Glutamatergic neuron (in vitro differentiated cells): ENCODE data around the gene JPH3. TPM values are rescaled to one million over a fixed set of nuclear protein-coding genes. Genes with fewer than 3 reads are reported as not detected.

Source experiments
- DNase-seq: peaks from one replicate; pipeline ENCODE4 v3.0.0; 2022
- H3K27ac Mint-ChIP-seq: one replicate; pipeline ENCODE4 v1.8.0; 2020; ENCODE audit warnings: mild to moderate bottlenecking, mixed read lengths, inconsistent platforms; ENCODE audit not compliant: unreplicated experiment
- H3K27me3 Mint-ChIP-seq: one replicate; pipeline ENCODE4 v1.8.0; 2020; ENCODE audit warnings: mild to moderate bottlenecking, moderate library complexity, mixed read lengths, inconsistent platforms; ENCODE audit not compliant: unreplicated experiment
- H3K36me3 Mint-ChIP-seq: one replicate; pipeline ENCODE4 v1.8.0; 2020; ENCODE audit warnings: mild to moderate bottlenecking, mixed read lengths, inconsistent platforms; ENCODE audit not compliant: unreplicated experiment
- H3K4me1 Mint-ChIP-seq: one replicate; pipeline ENCODE4 v1.8.0; 2020; ENCODE audit warnings: mild to moderate bottlenecking, low read depth, mixed read lengths, inconsistent platforms; ENCODE audit not compliant: unreplicated experiment
- H3K4me3 Mint-ChIP-seq: one replicate; pipeline ENCODE4 v1.8.0; 2020; ENCODE audit warnings: mild to moderate bottlenecking, mixed read lengths, inconsistent platforms; ENCODE audit not compliant: unreplicated experiment
- H3K9me3 Mint-ChIP-seq: one replicate; pipeline ENCODE4 v1.8.0; 2020; ENCODE audit warnings: mild to moderate bottlenecking, moderate library complexity, mixed read lengths, inconsistent platforms; ENCODE audit not compliant: unreplicated experiment
- CTCF ChIP-seq: fragments of 200-600 bp; sonication (generic); IDR thresholded peaks from one replicate; pipeline ENCODE4 v1.5.0; 2021; ENCODE audit not compliant: partially characterized antibody, unreplicated experiment
- total RNA-seq: library from RNA; stranded (reverse); fragmentation: NEBNext Ultra II Directional; extraction: Animal tissue kit (Norgen Biotek cat#: 25700); gene quantifications from one replicate; pipeline ENCODE4 v1.2.1, GENCODE V29; 2021; ENCODE audit not compliant: unreplicated experiment

The JPH3 gene
- total RNA-seq, 1 donor from 2014 or later: 10.5 TPM

- H3K36me3 Mint-ChIP-seq: no peaks in the 10 kb centered on the region
These were observed 86.8 kb downstream of the JPH3 start for GRCh38 chr16:87688876-87689815.

GRCh38 chr16:87689956-87690465 lies 87.7 kb downstream of the JPH3 start:
- Mint-ChIP-seq H3K4me3 (no peak overlapping the region), H3K36me3 (no peaks in the 10 kb centered on the region), H3K4me1 (peaks cover 10% of the 10 kb centered on the region), H3K9me3 (peaks cover 3% of the 10 kb centered on the region), H3K27ac (no peak overlapping the region), H3K27me3 (no peaks in the 10 kb centered on the region)
- no peak for TF ChIP-seq CTCF
- no peak for DNase-seq

More at GRCh38 chr16:87688876-87689815, 86.8 kb downstream of the JPH3 start:
- Mint-ChIP-seq H3K9me3 (peaks cover 3% of the 10 kb centered on the region), H3K27ac (no peak overlapping the region), H3K4me1 (peaks cover 3% of the 10 kb centered on the region), H3K27me3 (no peaks in the 10 kb centered on the region), H3K4me3 (no peak overlapping the region)
- TF ChIP-seq CTCF: no peak
- DNase-seq: no peak

GRCh38 chr16:87690911-87691685 lies 88.8 kb downstream of the JPH3 start:
- peaks cover 3% of the 10 kb centered on the region for H3K9me3 Mint-ChIP-seq
- no peak overlapping the region for H3K27ac Mint-ChIP-seq
- no peak for DNase-seq
- no peak overlapping the region for H3K4me3 Mint-ChIP-seq
- H3K4me1 Mint-ChIP-seq: peaks cover 15% of the 10 kb centered on the region
- H3K27me3 Mint-ChIP-seq: no peaks in the 10 kb centered on the region
- TF ChIP-seq CTCF: no peak
- H3K36me3 Mint-ChIP-seq: no peaks in the 10 kb centered on the region

GRCh38 chr16:87691686-87692079 lies 89.4 kb downstream of the JPH3 start:
- TF ChIP-seq CTCF: no peak
- H3K36me3 Mint-ChIP-seq: no peaks in the 10 kb centered on the region
- no peak overlapping the region for H3K27ac Mint-ChIP-seq
- peaks cover 6% of the 10 kb centered on the region for H3K9me3 Mint-ChIP-seq
- H3K4me1 Mint-ChIP-seq: peaks cover 18% of the 10 kb centered on the region
- no peak for DNase-seq
- peak overlapping the region; percentile 42 for H3K4me3 Mint-ChIP-seq
- peaks cover 2% of the 10 kb centered on the region for H3K27me3 Mint-ChIP-seq
